ENCODE data around the gene DHX15.
"Not testable (repeated sequence)": the region's sequence is repeated elsewhere in the genome, so short reads cannot be mapped to it uniquely, and the experiment has no call there.

The DHX15 gene

GRCh38 chr4:24507439-24507838 is 76.9 kb downstream of the DHX15 start:
- TF ChIP-seq CTCF (IDR thresholded peaks at IDR 0.05) = no peak
- no peak overlapping the region for H3K9ac ChIP-seq
- H3K4me1 ChIP-seq = no peaks in the 10 kb centered on the region

GRCh38 chr4:24503090-24503489 is 81.3 kb downstream of the DHX15 start:
- not testable (repeated sequence) for H3K9me3 ChIP-seq (ENCODE audit: control insufficient read depth, low read length); H3K79me2 ChIP-seq; H3K4me3 ChIP-seq (ENCODE audit: low read depth, low read length); H3K27me3 ChIP-seq (ENCODE audit: control insufficient read depth, insufficient read depth, low read length); H2AFZ ChIP-seq; H3K9ac ChIP-seq; H3K36me3 ChIP-seq (ENCODE audit: control insufficient read depth, insufficient read depth, low read length); H3K4me1 ChIP-seq; H3K4me2 ChIP-seq (ENCODE audit: low read length); H3K27ac ChIP-seq

More at GRCh38 chr4:24507439-24507838, 76.9 kb downstream of the DHX15 start:
- Histone ChIP-seq H3K79me2 (no peaks in the 10 kb centered on the region), H3K27me3 (ENCODE audit: control insufficient read depth, insufficient read depth, low read length) (no peaks in the 10 kb centered on the region), H3K9me3 (ENCODE audit: control insufficient read depth, low read length) (no peaks in the 10 kb centered on the region), H3K4me3 (ENCODE audit: low read depth, low read length) (no peak overlapping the region), H3K27ac (no peak overlapping the region), H2AFZ (no peak overlapping the region), H3K4me2 (ENCODE audit: low read length) (no peak overlapping the region), H3K36me3 (ENCODE audit: control insufficient read depth, insufficient read depth, low read length) (no peaks in the 10 kb centered on the region)

- no peak for TF ChIP-seq CTCF (IDR thresholded peaks at IDR 0.05)
These were observed 87.1 kb downstream of the DHX15 start for GRCh38 chr4:24497221-24497620.

GRCh38 chr4:24496597-24496996 is 87.8 kb downstream of the DHX15 start:
- no peaks in the 10 kb centered on the region for H3K9me3 ChIP-seq (ENCODE audit: control insufficient read depth, low read length)
- no peak for TF ChIP-seq CTCF (IDR thresholded peaks at IDR 0.05)
- H3K4me1 ChIP-seq = no peaks in the 10 kb centered on the region

More at GRCh38 chr4:24497221-24497620, 87.1 kb downstream of the DHX15 start:
- Histone ChIP-seq H3K4me1 (no peaks in the 10 kb centered on the region), H3K36me3 (ENCODE audit: control insufficient read depth, insufficient read depth, low read length) (no peaks in the 10 kb centered on the region), H3K9ac (no peak overlapping the region), H3K9me3 (ENCODE audit: control insufficient read depth, low read length) (no peaks in the 10 kb centered on the region), H3K79me2 (no peaks in the 10 kb centered on the region), H2AFZ (no peak overlapping the region), H3K27ac (no peak overlapping the region), H3K27me3 (ENCODE audit: control insufficient read depth, insufficient read depth, low read length) (no peaks in the 10 kb centered on the region), H3K4me3 (ENCODE audit: low read depth, low read length) (no peak overlapping the region), H3K4me2 (ENCODE audit: low read length) (no peak overlapping the region)

GRCh38 chr4:24495388-24495787 is 89.0 kb downstream of the DHX15 start:
- Histone ChIP-seq H3K4me1 (no peaks in the 10 kb centered on the region), H3K9ac (no peak overlapping the region), H3K4me3 (ENCODE audit: low read depth, low read length) (no peak overlapping the region), H3K9me3 (ENCODE audit: control insufficient read depth, low read length) (no peaks in the 10 kb centered on the region), H3K4me2 (ENCODE audit: low read length) (no peak overlapping the region), H3K79me2 (no peaks in the 10 kb centered on the region), H3K36me3 (ENCODE audit: control insufficient read depth, insufficient read depth, low read length) (no peaks in the 10 kb centered on the region), H3K27me3 (ENCODE audit: control insufficient read depth, insufficient read depth, low read length) (no peaks in the 10 kb centered on the region), H3K27ac (no peak overlapping the region), H2AFZ (no peak overlapping the region)
- TF ChIP-seq CTCF (IDR thresholded peaks at IDR 0.05) = no peak

More at GRCh38 chr4:24496597-24496996, 87.8 kb downstream of the DHX15 start:
- Histone ChIP-seq H3K9ac (no peak overlapping the region), H2AFZ (no peak overlapping the region), H3K36me3 (ENCODE audit: control insufficient read depth, insufficient read depth, low read length) (no peaks in the 10 kb centered on the region), H3K27ac (no peak overlapping the region), H3K27me3 (ENCODE audit: control insufficient read depth, insufficient read depth, low read length) (no peaks in the 10 kb centered on the region), H3K79me2 (no peaks in the 10 kb centered on the region), H3K4me3 (ENCODE audit: low read depth, low read length) (no peak overlapping the region), H3K4me2 (ENCODE audit: low read length) (no peak overlapping the region)
